Esophagus squamous epithelium (tissue), 4 donors: ENCODE results near the gene SPTBN5.

ENCODE experiments used
- POLR2A ChIP-seq, 4 donors: fragments of 450-650 bp; IDR thresholded peaks; one replicate each; pipeline ENCODE4 v1.6.1; 2017; ENCODE audit warnings: antibody characterized with exemption in 4 of 4, mild to moderate bottlenecking in 4 of 4, moderate library complexity in 3 of 4
- TF ChIP-seq, protein P1 (sequence below), 6 experiments: fragments of 450-650 bp in 4 of 6; fragments of 200-600 bp in 2 of 6; sonication (generic) in 2 of 6; IDR thresholded peaks; one replicate each; pipeline ENCODE4 v1.5.1; 2016 to 2019; ENCODE audit warnings: antibody characterized with exemption in 6 of 6, mild to moderate bottlenecking in 4 of 6, moderate library complexity in 4 of 6

DNA sequence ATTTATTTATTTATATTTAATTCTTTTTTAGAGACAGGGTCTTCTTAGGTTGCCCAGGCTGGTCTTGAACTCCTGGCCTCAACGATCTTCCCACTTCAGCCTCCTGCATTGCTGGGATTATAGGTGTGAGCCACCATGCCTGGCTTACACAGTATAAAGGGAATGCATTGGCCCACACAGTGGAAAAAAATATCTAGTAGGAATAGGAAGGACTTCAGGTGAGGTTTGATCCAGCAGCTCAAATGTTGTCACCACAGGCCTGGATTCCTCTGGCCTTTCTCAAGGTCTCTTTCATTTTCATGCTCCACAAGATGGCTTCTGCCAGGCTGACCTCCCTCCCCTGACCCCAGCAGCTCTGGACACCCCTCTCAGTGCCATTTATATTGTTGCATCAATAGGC is 2.1 kb upstream of the SPTBN5 start:
- TF ChIP-seq, protein P1, sequence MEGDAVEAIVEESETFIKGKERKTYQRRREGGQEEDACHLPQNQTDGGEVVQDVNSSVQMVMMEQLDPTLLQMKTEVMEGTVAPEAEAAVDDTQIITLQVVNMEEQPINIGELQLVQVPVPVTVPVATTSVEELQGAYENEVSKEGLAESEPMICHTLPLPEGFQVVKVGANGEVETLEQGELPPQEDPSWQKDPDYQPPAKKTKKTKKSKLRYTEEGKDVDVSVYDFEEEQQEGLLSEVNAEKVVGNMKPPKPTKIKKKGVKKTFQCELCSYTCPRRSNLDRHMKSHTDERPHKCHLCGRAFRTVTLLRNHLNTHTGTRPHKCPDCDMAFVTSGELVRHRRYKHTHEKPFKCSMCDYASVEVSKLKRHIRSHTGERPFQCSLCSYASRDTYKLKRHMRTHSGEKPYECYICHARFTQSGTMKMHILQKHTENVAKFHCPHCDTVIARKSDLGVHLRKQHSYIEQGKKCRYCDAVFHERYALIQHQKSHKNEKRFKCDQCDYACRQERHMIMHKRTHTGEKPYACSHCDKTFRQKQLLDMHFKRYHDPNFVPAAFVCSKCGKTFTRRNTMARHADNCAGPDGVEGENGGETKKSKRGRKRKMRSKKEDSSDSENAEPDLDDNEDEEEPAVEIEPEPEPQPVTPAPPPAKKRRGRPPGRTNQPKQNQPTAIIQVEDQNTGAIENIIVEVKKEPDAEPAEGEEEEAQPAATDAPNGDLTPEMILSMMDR (IDR thresholded peaks at IDR 0.05): no peak
- no peak for TF ChIP-seq POLR2A (IDR thresholded peaks at IDR 0.05)
